ENCODE measurements around the gene ARFRP1.
"Not testable (repeated sequence)": the region's sequence is repeated elsewhere in the genome, so short reads cannot be mapped to it uniquely, and the experiment has no call there.

The ARFRP1 gene

DNA sequence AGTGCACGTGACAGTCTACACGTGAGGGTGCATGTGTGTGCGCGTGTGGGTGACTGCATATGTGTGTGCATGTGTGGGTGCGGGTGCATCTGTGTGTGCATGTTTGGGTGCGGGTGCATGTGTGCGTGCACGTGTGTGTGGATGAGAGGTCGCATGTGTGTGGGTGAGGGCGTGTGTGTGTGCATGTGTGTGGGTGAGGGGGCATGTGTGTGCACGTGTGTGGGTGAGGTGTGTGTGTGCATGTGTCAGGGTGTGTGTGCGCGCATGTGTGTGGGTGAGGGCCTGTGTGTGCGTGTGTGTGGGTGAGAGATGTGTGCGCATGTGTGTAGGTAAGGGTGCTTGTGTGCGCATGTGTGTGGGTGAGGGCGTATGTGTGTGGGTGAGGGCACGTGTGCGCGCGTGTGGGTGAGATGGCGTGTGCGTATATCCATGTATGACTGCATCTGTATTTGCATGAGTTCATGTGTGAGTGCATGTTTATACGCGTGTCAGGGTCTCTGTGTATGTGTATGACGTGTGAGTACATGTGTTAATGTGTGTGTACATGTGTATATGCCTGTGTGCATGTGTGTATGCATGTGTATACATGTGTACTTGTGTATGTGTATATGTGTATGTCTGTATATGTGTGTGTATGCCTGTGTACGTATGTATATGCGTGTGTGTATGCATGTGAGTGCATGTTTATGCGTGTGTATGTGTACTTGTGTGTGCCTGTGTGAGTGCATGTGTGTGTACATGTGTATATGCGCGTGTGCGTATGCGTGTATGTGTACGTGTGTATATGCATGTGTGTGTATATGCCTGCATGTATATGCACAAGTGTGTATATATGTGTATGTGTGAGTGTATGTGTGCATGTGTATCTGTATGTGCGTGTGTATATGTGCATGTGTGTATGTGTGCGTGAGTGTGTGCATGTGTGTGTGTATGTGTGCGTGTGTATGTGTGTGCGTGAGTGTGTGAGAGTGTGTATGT is 24.6 kb upstream of the ARFRP1 start:
- no peak for DNase-seq (ENCODE audit: low read depth, low spot score)

DNA sequence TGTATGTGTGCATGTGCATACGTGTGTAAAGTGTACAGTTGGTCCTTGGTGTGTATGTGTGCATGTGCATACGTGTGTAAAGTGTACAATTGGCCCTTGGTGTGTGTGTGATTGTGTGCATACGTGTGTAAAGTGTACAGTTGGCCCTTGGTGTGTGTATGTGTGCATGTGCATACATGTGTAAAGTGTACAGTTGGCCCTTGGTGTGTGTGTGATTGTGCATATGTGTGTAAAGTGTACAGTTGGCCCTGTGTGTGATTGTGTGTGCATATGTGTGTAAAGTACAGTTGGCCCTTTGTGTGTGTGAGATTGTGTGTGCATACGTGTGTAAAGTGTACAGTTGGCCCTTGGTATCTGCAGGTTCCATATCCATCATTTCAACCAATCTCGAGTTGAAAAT is 23.6 kb upstream of the ARFRP1 start:
- no peak for DNase-seq (ENCODE audit: low read depth, low spot score)

DNA sequence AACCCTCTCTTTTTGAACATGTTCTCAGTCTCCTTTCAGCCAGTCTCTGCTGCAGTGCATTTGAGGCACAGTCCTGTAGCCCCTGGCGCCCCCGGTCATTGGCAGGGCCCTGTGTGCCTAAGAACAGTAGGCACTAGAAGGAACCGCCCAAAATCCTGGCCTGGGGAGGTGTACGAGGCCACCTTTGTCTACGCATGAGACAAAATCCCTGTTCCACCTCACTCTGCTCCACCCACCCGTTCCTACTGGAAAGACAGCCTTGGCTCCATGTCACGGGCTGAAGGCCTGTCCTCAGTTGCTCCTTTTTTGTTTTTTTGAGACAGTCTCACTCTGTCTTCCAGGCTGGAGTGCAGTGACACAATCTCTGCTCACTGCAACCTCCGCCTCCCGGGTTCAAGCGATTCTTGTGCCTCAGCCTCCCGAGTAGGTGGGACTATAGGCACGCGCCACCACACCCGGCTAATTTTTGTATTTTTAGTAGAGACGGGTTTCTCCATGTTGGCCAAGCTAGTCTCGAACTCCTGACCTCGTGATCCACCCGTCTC is 22.5 kb upstream of the ARFRP1 start:
- not testable (repeated sequence) for DNase-seq (ENCODE audit: low read depth, low spot score)

DNA sequence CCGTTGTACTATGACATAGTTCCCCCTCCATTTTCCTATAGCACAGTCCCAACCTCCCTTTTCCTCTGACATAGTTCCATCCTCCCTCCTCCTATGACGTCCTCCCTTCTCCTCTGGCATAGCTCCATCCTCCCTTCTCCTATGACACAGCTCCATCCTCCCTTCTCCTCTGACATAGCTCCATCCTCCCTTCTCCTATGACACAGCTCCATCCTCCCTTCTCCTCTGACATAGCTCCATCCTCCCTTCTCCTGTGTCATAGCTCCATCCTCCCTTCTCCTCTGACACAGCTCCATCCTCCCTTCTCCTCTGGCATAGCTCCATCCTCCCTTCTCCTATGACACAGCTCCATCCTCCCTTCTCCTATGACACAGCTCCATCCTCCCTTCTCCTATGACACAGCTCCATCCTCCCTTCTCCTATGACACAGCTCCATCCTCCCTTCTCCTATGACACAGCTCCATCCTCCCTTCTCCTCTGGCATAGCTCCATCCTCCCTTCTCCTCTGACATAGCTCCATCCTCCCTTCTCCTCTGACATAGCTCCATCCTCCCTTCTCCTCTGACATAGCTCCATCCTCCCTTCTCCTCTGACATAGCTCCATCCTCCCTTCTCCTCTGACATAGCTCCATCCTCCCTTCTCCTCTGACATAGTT is 15.3 kb upstream of the ARFRP1 start:
- DNase-seq (ENCODE audit: low read depth, low spot score), result not testable (repeated sequence)

DNA sequence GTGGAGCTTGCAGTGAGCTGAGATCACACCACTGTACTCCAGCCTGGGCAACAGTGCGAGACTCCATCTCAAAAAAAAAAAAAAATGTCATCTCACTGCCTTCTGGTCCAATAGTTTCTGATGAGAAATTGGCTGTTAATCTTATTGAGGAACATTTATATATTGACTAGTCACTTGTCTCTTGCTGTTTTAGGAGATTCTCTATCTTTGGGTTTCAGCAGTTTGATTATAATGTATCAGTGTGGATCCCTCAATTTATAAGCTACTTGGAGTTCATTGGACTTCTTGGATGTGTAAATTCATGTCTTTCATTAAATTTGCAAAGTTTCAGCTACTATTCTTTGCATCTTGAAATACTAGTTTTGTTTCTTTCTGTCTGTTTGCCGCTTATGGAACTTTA is 11.2 kb upstream of the ARFRP1 start:
- no peak for DNase-seq (ENCODE audit: low read depth, low spot score)

DNA sequence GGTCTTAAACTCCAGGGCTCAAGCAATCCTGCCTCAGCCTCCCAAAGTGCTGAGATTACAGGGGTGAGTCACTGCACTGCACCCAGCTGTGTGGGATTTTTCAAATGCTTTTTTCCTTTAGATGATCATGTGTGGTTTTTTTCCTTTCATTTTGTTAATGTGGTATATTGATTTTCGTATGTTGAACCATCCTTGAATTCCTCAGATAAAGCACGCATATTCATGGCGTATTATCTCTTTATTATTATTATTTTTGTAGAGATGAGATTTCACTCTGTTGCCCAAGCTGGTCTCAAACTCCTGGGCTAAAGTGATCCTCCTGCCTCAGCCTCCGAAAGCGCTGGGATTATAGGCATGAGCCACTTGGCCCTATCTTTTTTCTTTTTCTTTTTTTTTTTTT is 7.1 kb upstream of the ARFRP1 start:
- no peak for DNase-seq (ENCODE audit: low read depth, low spot score)

DNA sequence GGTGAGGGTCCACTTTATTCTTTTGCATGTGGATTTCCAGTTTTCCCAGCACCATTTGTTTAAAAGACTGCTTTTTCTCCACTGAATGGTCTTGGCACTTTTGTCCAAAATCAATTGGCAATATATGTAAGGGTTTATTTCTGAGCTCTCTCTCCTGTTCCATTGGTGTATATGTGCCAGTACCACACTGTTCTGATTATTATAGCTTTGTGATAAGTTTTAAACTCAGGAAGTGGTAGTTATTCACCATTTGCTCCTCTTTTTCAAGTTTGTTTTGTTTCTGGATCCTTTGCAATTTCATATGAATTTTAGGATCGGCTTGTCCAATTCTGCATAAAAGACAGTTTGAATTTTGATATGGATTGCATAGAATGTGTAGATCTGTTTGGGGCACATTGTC is 4.4 kb upstream of the ARFRP1 start:
- no peak for DNase-seq (ENCODE audit: low read depth, low spot score)

DNA sequence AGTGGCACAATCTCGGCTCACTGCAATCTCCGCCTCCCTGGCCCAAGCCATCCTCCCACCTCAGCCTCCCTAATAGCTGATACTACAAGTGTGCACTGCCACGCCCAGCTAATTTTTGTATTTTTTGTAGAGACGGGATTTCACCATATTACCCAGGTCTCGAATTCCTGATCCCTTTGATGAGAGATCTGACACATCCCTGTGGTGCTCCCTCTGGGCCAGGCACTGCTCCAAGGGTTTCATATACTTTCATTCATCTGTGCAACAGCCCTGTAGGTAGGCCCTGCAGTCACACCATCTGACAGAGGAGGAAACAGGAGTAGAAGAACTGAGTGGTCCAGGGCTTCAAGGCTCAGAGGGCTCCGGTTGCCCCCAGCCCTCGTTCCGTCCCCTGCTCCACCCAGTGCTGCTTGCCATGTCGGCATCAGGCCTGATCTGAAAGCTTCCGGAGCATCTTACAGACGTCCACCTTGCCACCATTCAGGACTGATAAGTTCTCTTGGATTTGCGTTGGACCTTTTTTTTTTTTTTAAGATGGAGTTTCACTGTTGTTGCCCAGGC is 3.4 kb upstream of the ARFRP1 start:
- DNase-seq (ENCODE audit: low read depth, low spot score), result no peak

DNA sequence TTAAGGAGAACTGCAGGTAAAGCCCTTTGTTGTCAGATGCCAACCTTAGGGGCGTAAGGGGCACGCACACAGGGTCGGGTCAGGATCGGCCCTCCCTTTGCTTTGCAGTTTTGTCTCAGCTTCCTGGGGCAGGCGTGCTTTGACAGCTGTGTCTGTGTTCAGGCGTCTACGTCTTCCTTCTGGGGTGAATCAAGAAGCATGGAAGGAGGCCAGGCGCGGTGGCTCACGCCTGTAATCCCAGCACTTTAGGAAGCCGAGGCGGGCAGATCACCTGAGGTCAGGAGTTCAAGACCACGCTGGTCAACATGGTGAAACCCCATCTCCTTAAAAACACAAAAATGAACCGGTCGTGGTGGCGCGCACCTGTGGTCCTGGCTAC is 1.4 kb upstream of the ARFRP1 start:
- no peak for DNase-seq (ENCODE audit: low read depth, low spot score)

DNA sequence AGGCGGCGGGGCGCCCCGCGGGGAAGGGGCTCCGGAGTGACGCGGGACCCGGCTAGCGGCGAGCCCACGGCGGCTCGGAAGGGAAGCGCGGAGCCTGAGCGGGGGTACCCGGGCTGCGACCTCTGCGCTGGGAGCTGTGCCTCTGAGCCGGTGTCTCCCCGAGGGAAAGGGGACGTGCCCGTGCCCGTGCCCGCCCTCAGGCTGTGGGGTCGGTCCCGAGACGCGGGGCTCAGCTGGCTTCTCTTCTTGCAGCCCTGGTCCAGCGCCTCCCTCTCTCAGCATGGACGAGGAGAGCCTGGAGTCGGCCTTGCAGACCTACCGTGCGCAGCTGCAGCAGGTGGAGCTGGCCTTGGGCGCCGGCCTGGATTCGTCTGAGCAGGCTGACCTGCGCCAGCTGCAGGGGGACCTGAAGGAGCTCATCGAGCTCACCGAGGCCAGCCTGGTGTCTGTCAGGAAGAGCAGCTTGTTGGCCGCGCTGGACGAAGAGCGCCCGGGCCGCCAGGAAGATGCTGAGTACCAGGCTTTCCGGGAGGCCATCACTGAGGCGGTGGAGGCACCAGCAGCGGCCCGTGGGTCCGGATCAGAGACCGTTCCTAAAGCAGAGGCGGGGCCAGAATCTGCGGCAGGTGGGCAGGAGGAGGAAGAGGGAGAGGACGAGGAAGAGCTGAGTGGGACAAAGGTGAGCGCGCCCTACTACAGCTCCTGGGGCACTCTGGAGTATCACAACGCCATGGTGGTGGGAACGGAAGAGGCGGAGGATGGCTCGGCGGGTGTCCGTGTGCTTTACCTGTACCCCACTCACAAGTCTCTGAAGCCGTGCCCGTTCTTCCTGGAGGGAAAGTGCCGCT is 749 bp upstream of the ARFRP1 start:
- no peak for DNase-seq (ENCODE audit: low read depth, low spot score)

DNA sequence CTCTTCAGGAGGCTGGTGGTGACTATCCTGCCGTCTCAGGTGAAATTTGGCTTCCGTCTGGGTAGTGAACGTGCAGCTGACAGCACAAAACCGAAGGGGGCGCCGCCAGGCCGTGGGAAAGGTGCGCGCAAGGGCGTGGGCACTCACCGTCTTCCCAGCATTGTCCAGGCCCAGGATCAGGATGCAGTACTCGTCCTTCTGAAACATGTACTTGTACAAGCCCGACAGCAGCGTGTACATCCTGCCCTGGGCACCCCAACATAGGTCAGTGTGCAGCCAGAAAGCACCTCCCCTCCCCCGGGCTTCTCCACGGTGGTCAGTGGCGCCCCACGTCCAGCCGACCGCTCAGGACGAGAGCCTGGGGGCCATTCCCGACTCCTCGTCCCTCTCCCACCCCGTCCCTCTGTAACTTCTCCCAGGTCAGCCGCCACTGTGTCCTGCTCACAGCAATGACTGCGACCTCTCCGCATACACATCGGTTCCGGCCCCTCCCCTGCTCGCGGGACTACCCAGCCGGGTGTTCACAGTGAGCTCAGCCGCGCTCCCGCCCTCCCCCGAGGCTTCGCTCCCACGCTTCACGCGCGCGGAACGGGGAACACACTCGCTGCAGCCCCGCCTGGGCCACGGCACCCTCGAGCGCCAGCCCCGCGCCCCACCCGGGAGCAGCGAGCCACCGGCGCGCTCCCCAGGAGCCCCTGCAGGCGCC is 771 bp downstream of the ARFRP1 start:
- no peak for DNase-seq (ENCODE audit: low read depth, low spot score)

DNA sequence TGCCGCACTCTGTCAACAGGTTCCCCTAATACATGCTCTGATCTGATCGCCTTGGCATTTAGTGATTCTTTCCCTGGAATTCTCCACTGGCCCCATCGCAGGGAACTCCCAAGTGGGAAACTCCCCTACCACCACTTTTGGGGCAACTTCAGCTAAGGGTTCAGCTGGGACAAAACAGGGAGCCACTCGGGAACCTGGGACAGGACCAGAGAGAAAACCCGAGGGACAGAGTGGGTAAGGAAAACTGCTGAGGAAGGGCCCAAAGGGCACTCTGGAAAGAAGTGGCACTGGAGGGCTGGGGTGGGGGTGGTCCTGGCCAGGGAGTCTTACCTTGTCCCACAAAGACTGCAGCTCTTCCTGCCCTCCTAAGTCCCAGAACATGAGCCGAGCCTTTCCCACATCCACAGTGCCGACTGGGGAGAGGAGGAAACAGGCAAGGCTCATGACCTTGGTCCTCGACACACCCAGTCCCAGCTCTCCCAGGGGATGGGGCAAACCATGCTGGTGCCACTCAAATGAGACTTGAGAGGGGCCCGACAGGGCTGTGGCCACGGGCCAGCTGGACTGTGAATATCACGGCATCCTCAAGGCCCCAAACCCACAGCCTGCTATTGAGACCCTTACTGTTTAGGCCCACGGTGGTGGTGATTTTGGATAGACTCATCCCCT is 1.6 kb downstream of the ARFRP1 start:
- DNase-seq (ENCODE audit: low read depth, low spot score), result no peak

DNA sequence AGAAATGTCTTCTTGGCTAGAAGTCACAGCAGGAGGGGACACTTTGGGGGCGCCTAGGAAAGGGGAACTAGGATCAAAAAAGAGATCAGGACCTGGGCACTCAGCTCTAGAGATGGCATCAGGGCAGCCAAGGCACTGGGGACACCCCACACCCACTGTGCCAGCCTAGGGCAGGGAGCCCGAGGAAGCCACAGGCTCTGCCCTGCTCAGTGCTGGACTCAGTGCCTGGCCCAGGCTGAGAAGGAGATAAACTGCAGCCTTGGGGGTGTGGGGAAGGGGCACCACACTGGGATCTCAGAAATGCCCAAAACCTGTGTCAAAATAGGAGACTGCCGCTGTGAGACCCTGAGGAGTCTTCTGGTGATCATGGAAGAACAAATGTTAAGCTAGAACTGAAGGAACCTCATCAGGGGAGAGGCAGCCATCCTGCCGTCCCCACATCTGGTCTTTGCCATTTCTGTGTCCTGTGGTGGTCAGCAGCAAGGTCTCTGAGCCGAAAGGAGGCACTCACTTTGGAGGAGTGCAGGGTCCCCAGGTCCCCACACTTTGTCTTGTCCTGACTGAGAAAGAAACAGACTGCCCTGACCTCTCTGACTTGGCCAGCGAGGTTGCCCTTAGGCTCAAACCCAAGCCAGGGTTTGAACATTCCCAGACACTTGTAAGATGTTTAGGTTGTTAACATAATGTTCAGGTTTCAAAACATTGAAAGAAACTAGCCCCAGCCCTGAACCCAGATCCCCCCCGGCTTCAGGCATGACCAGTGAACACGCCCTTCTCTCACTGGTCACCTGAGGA is 2.3 kb downstream of the ARFRP1 start:
- no peak for DNase-seq (ENCODE audit: low read depth, low spot score)

DNA sequence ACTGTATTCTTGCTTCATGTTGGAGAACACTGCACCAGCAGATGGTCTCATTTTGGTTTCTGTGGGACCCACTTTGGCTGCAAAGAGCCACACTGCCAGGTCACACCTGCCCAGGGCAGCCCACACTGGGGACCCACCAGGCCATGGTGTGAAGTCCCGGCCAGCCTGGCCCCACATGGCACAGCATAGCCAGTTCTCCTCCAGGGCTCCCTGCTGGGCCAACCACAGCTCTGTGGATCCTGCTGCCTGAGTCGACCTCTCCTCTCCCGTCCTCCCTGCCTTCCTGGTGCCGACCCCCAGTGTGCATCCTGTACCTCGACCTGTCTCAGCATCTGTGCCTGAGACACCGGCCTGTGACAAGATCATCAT is 3.0 kb downstream of the ARFRP1 start:
- no peak for DNase-seq (ENCODE audit: low read depth, low spot score)

DNA sequence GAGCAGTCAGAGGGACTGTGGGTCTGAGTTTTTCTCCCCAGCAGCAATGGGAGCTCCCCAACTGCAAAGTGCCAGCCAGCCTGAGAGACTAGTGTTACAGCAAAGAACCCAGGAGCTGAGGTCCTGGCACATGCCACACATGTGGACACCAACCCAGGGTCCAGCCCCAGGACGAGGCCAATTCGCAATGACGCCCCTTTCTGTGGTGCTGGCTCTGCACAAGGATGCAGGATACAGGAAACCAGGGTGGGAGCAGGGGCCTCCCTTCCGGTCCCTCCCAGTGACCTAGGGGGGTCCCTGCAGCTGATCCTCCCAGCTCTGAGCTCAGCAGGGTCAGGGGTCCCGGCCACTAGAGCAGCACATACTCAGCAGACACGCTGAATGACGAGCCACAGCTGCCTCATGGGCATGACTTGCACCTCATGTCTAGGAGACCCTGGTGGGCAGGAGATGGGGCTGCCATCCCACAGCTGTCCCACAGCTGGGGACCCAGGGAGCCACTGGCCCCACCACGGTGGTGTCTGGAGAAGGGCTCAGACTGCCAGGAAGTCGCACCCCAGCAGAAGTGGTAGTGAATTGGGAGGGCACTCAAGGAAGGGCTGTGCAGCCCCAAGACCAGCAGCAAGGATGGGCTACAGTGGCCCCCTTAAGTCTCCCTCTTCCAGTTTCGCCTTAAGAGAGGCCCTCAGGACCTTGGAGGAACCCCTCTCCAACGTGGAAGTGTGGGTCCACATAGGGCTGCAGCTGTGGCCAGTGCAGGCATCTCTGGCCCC is 3.6 kb downstream of the ARFRP1 start:
- no peak for DNase-seq (ENCODE audit: low read depth, low spot score)

DNA sequence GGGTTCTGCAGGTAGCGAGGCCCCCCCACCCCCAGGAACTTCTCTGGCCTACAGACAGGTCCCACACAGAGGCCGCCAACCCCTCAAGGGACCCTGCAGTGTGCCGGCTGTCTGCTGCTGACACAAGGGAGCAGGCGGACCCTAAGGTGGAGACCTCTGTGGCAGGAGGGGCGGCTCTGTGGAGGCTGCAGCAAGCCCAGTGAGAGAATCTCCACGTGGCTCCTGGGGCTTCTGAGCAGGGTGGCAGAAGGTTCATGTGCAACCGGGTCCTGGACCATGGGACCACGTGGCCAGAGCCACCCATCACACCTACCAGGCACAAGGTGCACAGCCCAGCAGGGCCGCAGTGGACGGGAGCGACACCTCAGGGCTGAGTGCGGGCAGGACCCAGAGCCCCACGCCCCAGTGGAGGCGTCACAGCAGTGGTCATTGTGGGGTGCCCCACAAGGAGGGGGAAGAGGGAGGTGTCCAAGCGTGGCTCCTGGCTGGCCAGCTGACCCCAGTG is 4.3 kb downstream of the ARFRP1 start:
- DNase-seq (ENCODE audit: low read depth, low spot score), result no peak

DNA sequence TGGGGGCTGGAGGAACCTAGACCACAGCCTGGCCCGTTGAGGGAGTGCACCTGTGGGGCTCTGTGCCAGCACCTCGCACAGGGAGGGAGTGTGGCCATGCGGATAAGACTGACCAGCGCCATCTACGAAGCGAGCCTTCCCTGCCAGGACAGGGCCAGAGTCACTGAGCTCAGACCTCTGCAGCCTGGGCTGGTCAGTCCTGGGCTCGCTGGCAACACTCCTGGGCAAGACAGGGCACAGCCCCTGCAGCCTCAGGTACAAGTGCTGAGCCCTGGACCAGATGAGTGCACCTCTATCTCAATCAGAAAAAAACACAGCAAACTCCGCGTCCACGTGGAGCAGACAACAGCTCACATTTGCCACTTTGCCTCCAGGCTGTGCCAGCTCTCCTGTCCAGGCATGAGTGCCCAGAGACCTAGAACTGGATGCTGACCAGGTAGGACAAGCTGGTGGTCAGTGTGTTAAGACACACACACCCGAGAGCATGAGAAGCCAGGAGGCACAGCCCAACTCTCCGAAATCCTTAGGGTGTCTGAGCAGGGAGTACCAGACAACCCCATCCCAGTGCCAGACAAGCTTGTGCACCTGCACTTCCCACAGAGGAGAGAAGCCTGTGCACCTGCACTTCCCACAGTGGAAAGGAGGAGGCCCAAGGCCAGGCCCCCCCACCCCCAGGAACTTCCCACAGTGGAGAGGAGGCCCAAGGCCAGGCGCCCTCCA is 4.9 kb downstream of the ARFRP1 start:
- no peak for DNase-seq (ENCODE audit: low read depth, low spot score)

Measured in smooth muscle cell of the brain vasculature (primary cell).